ENCODE measurements around the gene SCAI.
"Not testable (repeated sequence)": the region's sequence is repeated elsewhere in the genome, so short reads cannot be mapped to it uniquely, and the experiment has no call there.

SCAI gene

DNA sequence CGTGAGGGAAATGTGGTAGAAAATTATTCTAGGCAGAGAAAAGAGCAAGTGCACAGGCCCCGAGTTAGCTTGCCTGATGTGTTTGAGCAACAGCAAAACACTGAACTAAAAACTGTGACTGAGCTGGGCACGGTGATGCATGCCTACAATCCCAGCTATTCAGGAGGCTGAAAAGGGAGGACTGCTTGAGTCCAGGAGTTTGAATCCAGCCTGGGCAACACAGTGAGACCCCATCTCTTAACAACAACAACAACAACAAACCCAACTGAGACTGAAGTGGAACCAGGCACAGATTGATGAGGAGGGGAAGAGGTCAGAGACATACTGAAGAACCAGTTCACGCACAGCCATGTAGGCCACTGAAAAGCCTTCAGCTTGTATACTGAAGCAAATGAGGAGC, 42.5 kb downstream of the SCAI start:
- no peak for DNase-seq

DNA sequence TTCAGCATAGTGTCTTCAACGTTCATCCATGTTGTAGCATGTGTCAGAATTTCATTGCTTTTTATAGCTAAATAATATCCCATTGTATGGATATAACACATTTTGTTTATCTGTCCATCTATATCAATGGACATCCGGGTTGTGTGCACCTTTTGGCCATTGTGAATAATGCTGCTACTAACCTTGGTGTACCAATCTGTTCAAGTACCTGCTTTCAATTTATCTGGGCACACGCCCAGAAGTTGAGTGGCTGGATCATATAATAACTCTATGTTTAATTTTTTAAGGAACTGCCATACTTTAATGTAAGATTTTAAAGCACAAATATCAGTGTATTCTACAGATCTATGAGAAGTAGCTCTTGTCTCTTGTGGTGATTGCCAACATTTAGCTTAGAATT, 43.5 kb downstream of the SCAI start:
- DNase-seq: no peak

- DNase-seq: no peak
Observed at GRCh38 chr9:125095821-125096443, 47.4 kb downstream of the SCAI start.

DNA sequence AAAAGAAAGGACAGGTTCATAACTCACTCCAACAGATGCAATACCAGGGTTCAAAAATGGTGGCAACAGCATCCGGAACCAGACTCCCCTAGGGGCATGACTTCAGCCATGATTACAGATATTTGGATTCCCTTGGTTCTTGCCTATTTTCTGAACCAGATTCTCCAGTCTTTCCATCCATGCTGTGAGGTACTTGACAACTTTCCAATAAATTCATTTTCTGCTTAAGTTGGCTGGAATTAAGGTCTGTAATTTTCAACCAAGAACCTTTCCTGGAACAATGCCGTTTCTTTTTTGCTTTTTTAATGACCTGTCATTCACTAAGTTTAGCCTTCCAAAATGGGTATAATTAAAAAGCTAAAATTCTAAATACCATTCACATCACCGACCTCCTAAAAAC, 52.2 kb downstream of the SCAI start:
- DNase-seq: no peak

DNA sequence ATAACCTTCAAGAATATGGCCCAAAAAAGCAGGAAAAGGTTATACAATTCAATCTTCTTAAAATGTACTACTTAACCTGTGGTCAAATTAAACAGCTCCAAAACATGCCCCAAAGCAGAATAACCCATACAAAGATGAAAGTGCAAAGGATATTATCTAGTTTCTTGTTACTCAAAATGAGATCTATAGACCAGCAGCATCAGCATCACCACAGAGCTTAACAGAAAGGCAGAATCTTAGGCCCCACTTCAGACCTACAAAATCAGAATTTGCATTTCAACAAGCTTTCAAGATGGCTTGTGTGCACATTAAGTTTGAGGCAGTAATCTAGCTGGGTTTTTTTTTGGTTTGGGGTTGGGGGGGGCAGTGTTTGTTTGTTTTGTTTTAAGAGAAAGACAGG, 54.0 kb downstream of the SCAI start:
- no peak for DNase-seq

GRCh38 chr9:125088752-125089151, 54.6 kb downstream of the SCAI start:
- no peak for DNase-seq

- no peak for DNase-seq
Observed at GRCh38 chr9:125085703-125086477, 57.4 kb downstream of the SCAI start.

GRCh38 chr9:125082197-125082596, 61.1 kb downstream of the SCAI start:
- not testable (repeated sequence) for DNase-seq

GRCh38 chr9:125080797-125081196, 62.5 kb downstream of the SCAI start:
- not testable (repeated sequence) for DNase-seq

GRCh38 chr9:125079931-125080330, 63.4 kb downstream of the SCAI start:
- no peak for DNase-seq

DNA sequence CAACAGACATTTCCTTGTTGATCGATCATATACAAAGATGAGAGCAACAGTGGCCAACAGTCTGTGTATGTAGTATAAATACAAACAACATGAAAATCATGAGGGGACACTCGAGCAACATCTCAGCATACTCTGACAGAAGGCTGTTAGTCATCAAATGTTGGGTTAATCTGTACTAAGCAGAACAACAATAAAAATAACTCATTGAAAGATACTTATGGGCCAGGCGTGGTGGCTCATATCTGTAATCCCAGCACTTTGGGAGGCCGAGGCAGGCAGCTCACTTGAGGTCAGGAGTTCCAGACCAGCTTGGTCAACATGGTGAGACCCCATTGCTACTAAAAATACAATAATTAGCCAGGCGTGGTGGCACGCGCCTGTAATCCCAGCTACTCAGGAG, 67.3 kb downstream of the SCAI start:
- DNase-seq: no peak

- DNase-seq: no peak
Observed at GRCh38 chr9:125074976-125075375, 68.4 kb downstream of the SCAI start.

DNA sequence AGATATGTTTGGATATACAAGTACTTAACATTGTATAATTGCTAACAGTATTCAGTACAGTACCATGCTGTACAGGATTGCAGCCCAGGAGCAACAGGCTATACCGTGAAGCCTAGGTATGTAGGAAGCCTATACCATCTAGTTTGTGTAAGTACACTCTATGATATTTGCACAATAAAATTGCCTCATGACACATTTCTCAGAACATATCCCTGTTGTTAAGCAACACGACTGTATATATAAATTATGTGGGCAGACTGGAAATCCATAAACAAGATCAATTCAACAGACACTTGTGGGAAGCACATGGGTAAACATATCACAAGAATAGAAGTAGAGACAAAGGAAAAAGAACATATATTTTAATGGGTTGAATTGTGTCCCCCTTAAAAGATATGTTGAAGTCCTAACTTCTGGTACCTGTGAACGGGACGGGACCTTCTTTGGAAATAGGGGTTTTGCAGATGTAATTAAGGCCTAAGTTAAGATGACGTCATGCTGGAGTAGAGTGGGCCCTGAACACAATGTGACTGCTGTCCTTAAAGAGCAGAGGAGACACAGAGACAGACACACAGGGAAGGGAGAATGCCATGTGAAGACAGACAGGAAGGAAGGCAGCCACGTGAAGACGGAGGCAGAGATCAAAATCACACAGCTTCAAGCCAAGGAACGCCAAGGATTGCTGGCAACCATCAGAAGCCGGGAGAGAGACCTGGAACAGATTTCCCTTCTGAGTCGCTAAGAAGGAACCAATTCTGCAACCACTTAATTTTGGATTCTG, 76.3 kb downstream of the SCAI start:
- peak; percentile 27 for DNase-seq

GRCh38 chr9:125061391-125061790, 81.9 kb downstream of the SCAI start:
- no peak for DNase-seq

DNA sequence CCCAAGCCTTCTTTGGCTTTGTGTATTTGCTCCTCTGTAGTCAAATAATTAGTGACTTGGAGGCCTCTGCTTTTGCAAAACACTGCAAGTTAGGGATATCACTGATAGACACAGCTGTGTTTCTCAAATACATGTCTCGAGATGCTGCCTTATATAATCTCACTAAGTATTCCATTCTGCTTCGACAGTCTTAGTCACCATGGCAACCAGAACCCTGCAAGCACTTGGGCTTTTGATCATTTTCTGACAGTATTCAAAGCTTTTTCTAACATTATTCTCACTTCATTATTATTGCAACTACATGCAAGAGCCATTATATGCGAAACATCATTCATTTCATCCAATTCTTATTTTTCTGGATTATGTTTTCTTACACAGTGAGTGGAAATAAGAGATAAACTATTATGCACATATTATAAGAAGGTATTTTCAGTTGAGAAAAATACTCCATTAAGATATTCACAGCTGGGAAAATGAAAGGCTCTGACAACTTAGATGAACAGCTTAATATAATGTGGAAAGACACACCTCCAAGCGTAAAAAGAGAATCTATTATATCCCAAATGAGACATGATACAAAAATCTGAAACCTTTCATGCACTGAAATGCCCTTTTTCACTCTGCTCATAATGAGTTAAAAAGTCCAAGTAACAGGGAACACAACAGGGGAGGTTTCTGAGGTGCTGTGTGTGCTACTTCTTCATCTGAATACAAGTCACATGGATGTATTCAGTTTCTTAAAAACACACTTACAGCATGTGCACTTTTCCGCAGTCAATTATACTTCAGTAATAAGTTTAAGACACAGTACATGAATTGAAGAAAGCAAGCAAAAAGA, 93.9 kb downstream of the SCAI start:
- DNase-seq: no peak

GRCh38 chr9:125043631-125044030, 99.7 kb downstream of the SCAI start:
- DNase-seq: no peak

- no peak for DNase-seq
Observed at GRCh38 chr9:125043148-125043547, 100.2 kb downstream of the SCAI start.

- no peak for DNase-seq
Observed at GRCh38 chr9:125038166-125038565, 105.2 kb downstream of the SCAI start.

DNA sequence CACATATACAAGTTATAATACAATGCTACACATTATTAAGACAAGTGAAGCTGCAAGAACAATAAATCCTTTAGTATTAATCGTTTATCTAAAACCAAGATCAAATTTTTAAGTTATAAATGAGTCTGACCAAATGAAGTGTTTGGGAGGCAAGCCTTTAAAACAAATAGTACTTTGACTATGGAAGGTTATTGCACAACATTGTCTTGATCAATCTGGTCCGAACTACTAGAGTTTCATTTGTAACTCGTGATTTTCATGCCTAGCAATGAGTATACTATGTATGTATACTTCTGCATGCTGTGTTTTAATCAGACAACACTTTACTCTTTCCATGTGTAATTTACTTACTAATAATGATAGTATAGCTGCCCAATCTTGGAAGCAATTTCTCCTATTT, 115.3 kb downstream of the SCAI start:
- no peak for DNase-seq

- no peak for DNase-seq
Observed at GRCh38 chr9:125024917-125025316, 118.4 kb downstream of the SCAI start.

- DNase-seq: no peak
Observed at GRCh38 chr9:125021069-125021468, 122.3 kb downstream of the SCAI start.

DNA sequence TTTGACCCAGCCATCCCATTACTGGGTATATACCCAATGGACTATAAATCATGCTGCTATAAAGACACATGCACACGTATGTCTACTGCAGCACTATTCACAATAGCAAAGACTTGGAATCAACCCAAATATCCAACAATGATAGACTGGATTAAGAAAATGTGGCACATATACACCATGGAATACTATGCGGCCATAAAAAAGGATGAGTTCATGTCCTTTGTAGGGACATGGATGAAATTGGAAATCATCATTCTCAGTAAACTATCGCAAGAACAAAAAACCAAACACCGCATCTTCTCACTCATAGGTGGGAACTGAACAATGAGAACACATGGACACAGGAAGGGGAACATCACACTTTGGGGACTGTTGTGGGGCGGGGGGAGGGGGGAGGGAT, 127.7 kb downstream of the SCAI start:
- not testable (repeated sequence) for DNase-seq

- not testable (repeated sequence) for DNase-seq
Observed at GRCh38 chr9:125012013-125012412, 131.3 kb downstream of the SCAI start.

Data from right hindlimb (tissue), 1 donor.